Neural cell (in vitro differentiated cells): ENCODE data around the gene JPH2. TPM values are rescaled to one million over a fixed set of nuclear protein-coding genes. Genes with fewer than 3 reads are reported as not detected.

Experiments used
- H2AFZ ChIP-seq: fragments of 200-600, 300-800 bp; sonication (generic), shearing (Covaris generic); 2 replicates; pipeline ENCODE4 v1.6.0; 2014; ENCODE audit warnings: low read depth, mild to moderate bottlenecking, antibody characterized with exemption, low read length, moderate library complexity
- H3F3A ChIP-seq: fragments of 200-600 bp; shearing (Covaris generic); 2 replicates; pipeline ENCODE4 v1.6.1; 2016; ENCODE audit warnings: mild to moderate bottlenecking, moderate library complexity, mixed read lengths, antibody characterized with exemption, low read length; ENCODE audit not compliant: insufficient read depth, poor library complexity, severe bottlenecking
- H3K27ac ChIP-seq: fragments of 200-600, 300-800 bp; sonication (generic), shearing (Covaris generic); 2 replicates; pipeline ENCODE4 v1.5.1; 2014; ENCODE audit warnings: mild to moderate bottlenecking, low read length, moderate library complexity
- H3K27me3 ChIP-seq: fragments of 300-800, 200-600 bp; sonication (generic), shearing (Covaris generic); 2 replicates; pipeline ENCODE4 v1.6.0; 2014; ENCODE audit warnings: mild to moderate bottlenecking, low read depth, low read length, moderate library complexity; ENCODE audit not compliant: insufficient read depth
- H3K36me3 ChIP-seq: fragments of 300-800, 200-600 bp; sonication (generic), shearing (Covaris generic); 2 replicates; pipeline ENCODE4 v1.5.1; 2014; ENCODE audit warnings: mild to moderate bottlenecking, antibody characterized with exemption, low read length, moderate library complexity; ENCODE audit not compliant: insufficient read depth
- H3K4me2 ChIP-seq: fragments of 300-800, 200-600 bp; sonication (generic), shearing (Covaris generic); 2 replicates; pipeline ENCODE4 v1.6.0; 2014; ENCODE audit warnings: mild to moderate bottlenecking, low read length
- H3K4me3 ChIP-seq: fragments of 300-800, 200-600 bp; sonication (generic), shearing (Covaris generic); 2 replicates; pipeline ENCODE4 v1.5.1; 2014; ENCODE audit warnings: mild to moderate bottlenecking, low read length, moderate library complexity
- H3K79me2 ChIP-seq: fragments of 200-600 bp; shearing (Covaris generic); replicated peaks from 2 replicates; pipeline ENCODE4 v1.6.0; 2014; ENCODE audit warnings: mild to moderate bottlenecking, low read length, moderate library complexity; ENCODE audit not compliant: insufficient read depth
- H3K9ac ChIP-seq: fragments of 300-800, 200-600 bp; sonication (generic), shearing (Covaris generic); 2 replicates; pipeline ENCODE4 v1.6.1; 2016; ENCODE audit warnings: mild to moderate bottlenecking, low read length, mixed read lengths
- H3K9me2 ChIP-seq: fragments of 200-600 bp; shearing (Covaris generic); 2 replicates; pipeline ENCODE4 v1.6.1; 2016; ENCODE audit warnings: mild to moderate bottlenecking, low read length, mixed read lengths; ENCODE audit not compliant: insufficient read depth
- H3K9me3 ChIP-seq: fragments of 200-600, 300-800 bp; sonication (generic), shearing (Covaris generic); 2 replicates; pipeline ENCODE4 v1.6.1; 2016; ENCODE audit warnings: mild to moderate bottlenecking, mixed run types, low read length, moderate library complexity, mixed read lengths
- H4K20me1 ChIP-seq: fragments of 200-600 bp; shearing (Covaris generic); 2 replicates; pipeline ENCODE4 v1.6.1; 2016; ENCODE audit warnings: mild to moderate bottlenecking, mixed run types; ENCODE audit not compliant: insufficient read depth
- CTCF ChIP-seq: fragments of 450-650 bp; IDR thresholded peaks from 2 replicates; pipeline ENCODE4 v1.5.1; 2014; ENCODE audit warnings: antibody characterized with exemption, mild to moderate bottlenecking, moderate library complexity; ENCODE audit not compliant: poor library complexity, severe bottlenecking
- EP300 ChIP-seq: fragments of 450-650 bp; conservative IDR thresholded peaks from 2 replicates; pipeline ENCODE4 v1.6.1; 2014; ENCODE audit warnings: antibody characterized with exemption, mild to moderate bottlenecking, moderate library complexity; ENCODE audit not compliant: poor library complexity, severe bottlenecking
- EZH2 ChIP-seq: fragments of 200-600, 300-800 bp; shearing (Covaris generic), sonication (generic); IDR thresholded peaks from 2 replicates; pipeline ENCODE4 v1.6.1; 2014; ENCODE audit warnings: antibody characterized with exemption, low read length, borderline replicate concordance, mild to moderate bottlenecking; ENCODE audit not compliant: insufficient read depth, poor library complexity, severe bottlenecking
- MXI1 ChIP-seq: fragments of 450-650 bp; conservative IDR thresholded peaks from 2 replicates; pipeline ENCODE4 v1.6.1; 2014; ENCODE audit warnings: antibody characterized with exemption, mild to moderate bottlenecking; ENCODE audit not compliant: poor library complexity, severe bottlenecking
- POLR2AphosphoS5 ChIP-seq: IDR thresholded peaks from 2 replicates; pipeline ENCODE4 v1.6.1; 2012
- RAD21 ChIP-seq: fragments of 450-650 bp; conservative IDR thresholded peaks from 2 replicates; pipeline ENCODE4 v1.6.1; 2014; ENCODE audit warnings: antibody characterized with exemption, mild to moderate bottlenecking, moderate library complexity
- REST ChIP-seq: IDR thresholded peaks from 2 replicates; pipeline ENCODE4 v1.6.1; 2012; ENCODE audit warnings: borderline replicate concordance
- SMC3 ChIP-seq: fragments of 450-650 bp; conservative IDR thresholded peaks from 2 replicates; pipeline ENCODE4 v1.6.1; 2014; ENCODE audit warnings: antibody characterized with exemption, mild to moderate bottlenecking, moderate library complexity; ENCODE audit not compliant: poor library complexity
- TAF1 ChIP-seq: IDR thresholded peaks from 2 replicates; pipeline ENCODE4 v1.6.1; 2012; ENCODE audit warnings: low read depth
- polyA plus RNA-seq: library from polyadenylated mRNA; depleted of rRNA; stranded (reverse); fragments of >200 nt; gene quantifications from 2 replicates; pipeline ENCODE4 v1.2.3, GENCODE V29; 2014

JPH2 gene
- polyA plus RNA-seq, 1 donor from 2014 or later: not detected

GRCh38 chr20:44138867-44139266 lies 48.1 kb downstream of the JPH2 start:
- H3K27ac ChIP-seq: no peak overlapping the region
- no peak overlapping the region for H3K4me3 ChIP-seq
- H3K79me2 ChIP-seq: no peaks in the 10 kb centered on the region
- no peaks in the 10 kb centered on the region for H3K9me3 ChIP-seq
- TF ChIP-seq POLR2AphosphoS5 (no peak), SMC3 (no peak), MXI1 (no peak), RAD21 (no peak), TAF1 (no peak), EP300 (no peak), CTCF (no peak), EZH2 (no peak), REST (no peak)
- no peak overlapping the region for H3K9ac ChIP-seq
- no peaks in the 10 kb centered on the region for H3K9me2 ChIP-seq
- no peaks in the 10 kb centered on the region for H3F3A ChIP-seq
- no peaks in the 10 kb centered on the region for H3K27me3 ChIP-seq
- no peak overlapping the region for H2AFZ ChIP-seq
- H4K20me1 ChIP-seq: no peaks in the 10 kb centered on the region
- H3K36me3 ChIP-seq: no peaks in the 10 kb centered on the region
- H3K4me2 ChIP-seq: no peak overlapping the region

DNA sequence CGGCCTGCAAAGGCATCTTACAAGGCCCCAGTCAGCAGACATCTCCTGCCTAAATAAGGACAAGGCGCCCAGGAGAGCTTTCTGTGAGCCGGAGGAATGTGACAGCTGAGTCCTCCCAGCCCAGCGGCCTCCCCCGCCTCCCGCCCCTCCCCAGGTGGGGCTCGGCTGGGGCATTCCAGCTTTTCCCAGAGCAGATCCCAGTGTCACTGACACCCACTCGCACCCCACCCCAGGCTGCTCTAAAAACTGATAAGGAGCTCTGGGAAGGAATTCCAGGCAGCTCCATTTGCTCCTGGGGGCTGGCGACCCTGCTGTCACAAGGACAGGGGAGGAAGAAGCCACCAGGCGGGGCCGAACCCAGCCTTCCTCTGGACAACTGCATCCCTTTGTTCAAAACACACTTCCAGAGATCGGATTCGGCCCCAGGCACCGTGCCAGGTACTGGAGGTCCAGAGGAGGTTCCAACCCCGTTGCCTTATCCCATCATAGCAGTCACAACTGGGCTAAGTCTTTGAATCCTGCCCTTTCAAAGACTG lies 49.7 kb downstream of the JPH2 start:
- no peak for TF ChIP-seq CTCF
- TF ChIP-seq SMC3: no peak
- TF ChIP-seq POLR2AphosphoS5: no peak
- no peak for TF ChIP-seq MXI1
- no peak for TF ChIP-seq EZH2
- no peak for TF ChIP-seq EP300
- no peak for TF ChIP-seq RAD21
- TF ChIP-seq REST: no peak
- TF ChIP-seq TAF1: no peak
- Histone ChIP-seq H3K27ac (no peak overlapping the region), H3K9ac (no peak overlapping the region), H3K36me3 (no peaks in the 10 kb centered on the region), H3K4me2 (no peak overlapping the region), H3K9me2 (no peaks in the 10 kb centered on the region), H3F3A (no peaks in the 10 kb centered on the region), H2AFZ (no peak overlapping the region), H3K9me3 (no peaks in the 10 kb centered on the region), H3K79me2 (no peaks in the 10 kb centered on the region), H3K4me3 (no peak overlapping the region), H4K20me1 (no peaks in the 10 kb centered on the region), H3K27me3 (no peaks in the 10 kb centered on the region)
